DMS53 treated with DMSO at 0.1 percent for 48 hours (cell line): Measurements from ENCODE around the gene SECISBP2.

Experiments used
- DNase-seq: peaks from one replicate; lab custom pipeline; 2025; ENCODE audit not compliant: unreplicated experiment; lab: John Stamatoyannopoulos, UW

The SECISBP2 gene

DNA sequence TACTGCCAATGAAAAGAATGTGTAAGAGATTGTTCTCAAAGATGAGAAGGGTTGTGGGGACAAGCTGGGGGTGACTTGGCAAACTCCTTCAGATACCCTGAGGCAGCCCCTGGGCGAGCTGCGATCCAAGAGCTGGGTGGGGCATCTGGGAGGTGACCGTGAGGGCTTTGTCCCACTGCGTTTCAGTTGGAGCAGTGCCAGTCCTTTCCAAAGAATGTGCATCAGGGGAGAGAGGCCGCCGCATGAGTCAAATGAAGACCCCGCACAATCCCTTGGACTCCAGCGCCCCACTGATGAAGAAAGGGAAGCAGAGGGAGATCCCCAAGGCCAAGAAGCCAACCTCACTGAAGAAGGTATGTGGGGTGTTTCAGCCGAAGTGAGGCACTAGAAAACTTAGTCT, 28.4 kb downstream of the SECISBP2 start:
- no peak for DNase-seq

DNA sequence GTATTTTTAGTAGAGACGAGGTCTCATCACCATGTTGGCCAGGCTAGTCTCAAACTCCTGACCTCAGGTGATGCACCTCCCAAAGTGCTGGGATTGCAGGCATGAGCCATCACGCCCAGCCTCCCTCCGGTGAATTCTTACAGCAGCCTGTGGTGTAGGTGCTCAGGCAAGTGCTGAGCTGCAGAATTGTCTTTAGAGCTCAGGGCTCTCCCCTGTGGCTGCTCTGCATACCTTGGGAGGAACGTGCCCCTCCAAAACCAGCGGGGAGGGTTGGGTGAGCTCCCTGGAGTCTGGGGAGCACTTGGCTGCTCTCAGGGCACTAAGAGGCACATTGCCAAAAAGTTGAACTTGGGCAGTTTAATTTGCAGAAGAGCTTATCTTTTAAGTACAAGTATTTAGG, 29.4 kb downstream of the SECISBP2 start:
- no peak for DNase-seq

DNA sequence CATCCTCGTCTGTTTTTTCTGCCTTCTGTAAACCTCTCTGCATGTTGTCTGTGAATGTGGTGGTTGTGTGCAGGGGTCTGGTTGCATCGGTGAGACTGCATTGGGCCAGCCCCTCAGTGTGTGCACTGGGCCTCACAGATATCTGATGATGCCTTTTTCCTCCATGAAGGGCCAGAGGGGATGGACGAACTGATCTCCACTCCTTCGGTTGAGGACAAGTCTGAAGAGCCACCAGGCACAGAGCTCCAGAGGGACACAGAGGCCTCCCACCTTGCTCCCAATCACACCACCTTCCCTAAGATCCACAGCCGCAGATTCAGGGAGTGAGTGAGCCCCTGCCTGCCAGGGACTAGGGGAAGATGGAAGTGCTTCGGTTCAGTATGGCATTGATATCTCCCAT, 31.3 kb downstream of the SECISBP2 start:
- DNase-seq: no peak

- DNase-seq: no peak
Observed at GRCh38 chr9:89350988-89351557, 32.8 kb downstream of the SECISBP2 start.

- DNase-seq: no peak
Observed at GRCh38 chr9:89351584-89352300, 33.4 kb downstream of the SECISBP2 start.

DNA sequence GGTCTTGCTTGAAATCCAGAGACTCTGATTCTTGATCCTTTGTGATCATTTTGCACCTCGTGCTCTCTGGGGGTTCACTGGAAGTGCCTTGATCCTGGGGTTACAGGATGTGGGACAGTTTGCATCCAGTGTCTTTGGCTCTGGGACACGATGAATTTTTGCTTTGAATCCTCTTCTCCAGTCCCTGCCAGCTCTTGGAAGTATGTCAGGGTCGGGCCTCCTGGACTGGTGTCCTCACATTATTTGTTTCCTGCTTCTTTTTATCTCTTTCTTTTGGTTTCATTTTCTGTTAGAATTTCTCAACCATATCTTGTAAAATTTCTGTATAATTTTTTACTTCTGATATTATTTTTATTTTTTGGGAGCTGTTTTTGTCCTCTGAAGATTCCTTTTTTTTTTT, 34.2 kb downstream of the SECISBP2 start:
- DNase-seq: no peak

GRCh38 chr9:89352874-89353649, 34.8 kb downstream of the SECISBP2 start:
- no peak for DNase-seq

GRCh38 chr9:89353989-89354388, 35.7 kb downstream of the SECISBP2 start:
- DNase-seq: no peak

- DNase-seq: no peak
Observed at GRCh38 chr9:89354471-89354870, 36.2 kb downstream of the SECISBP2 start.

DNA sequence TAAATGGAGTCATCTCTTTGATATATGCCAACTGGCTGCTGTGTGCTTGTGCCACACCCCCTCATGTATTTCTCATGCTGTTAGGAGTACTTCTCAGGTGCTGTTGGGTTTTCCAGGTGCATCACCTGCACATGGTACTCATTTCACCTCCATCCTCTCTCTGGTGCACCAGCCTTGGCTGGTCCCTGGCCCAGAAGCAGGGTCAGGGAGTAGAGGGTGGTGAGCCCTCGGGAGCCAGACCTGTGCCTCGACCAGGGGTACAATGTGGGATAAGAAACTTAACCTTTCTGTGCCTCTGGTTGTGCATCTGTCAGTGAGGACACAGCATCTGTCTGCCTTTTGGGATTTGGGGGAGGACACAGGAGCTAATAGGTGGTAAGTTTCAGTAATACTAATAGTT, 38.5 kb downstream of the SECISBP2 start:
- DNase-seq: no peak

- no peak for DNase-seq
Observed at GRCh38 chr9:89357331-89358197, 39.3 kb downstream of the SECISBP2 start.

GRCh38 chr9:89358376-89358916, 40.1 kb downstream of the SECISBP2 start:
- DNase-seq: no peak

DNA sequence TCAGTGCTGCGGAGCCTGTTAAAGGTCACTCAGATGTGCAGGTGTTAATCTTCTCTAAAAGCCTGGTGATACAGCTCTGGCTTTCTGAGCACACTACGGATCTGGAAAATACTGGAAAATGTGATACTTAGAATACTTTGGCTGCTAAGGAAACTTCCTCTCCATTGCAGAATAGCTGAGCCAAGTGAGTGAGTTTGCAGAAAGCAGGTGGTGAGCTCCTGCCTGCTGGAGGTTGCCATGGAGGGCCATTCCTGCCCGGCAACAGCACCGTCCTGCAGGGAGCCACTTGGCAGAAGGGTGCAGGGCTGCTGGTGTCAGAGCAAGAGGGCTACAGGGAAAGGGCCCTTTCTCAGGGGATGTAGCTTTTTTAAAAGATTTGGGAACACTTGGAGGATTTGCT, 40.7 kb downstream of the SECISBP2 start:
- peak; percentile 11 for DNase-seq

- no peak for DNase-seq
Observed at GRCh38 chr9:89359751-89360261, 41.5 kb downstream of the SECISBP2 start.

GRCh38 chr9:89360465-89360864, 42.2 kb downstream of the SECISBP2 start:
- peak; percentile 27 for DNase-seq

GRCh38 chr9:89361031-89361430, 42.7 kb downstream of the SECISBP2 start:
- DNase-seq: no peak

GRCh38 chr9:89361816-89362646, 43.7 kb downstream of the SECISBP2 start:
- DNase-seq: no peak

DNA sequence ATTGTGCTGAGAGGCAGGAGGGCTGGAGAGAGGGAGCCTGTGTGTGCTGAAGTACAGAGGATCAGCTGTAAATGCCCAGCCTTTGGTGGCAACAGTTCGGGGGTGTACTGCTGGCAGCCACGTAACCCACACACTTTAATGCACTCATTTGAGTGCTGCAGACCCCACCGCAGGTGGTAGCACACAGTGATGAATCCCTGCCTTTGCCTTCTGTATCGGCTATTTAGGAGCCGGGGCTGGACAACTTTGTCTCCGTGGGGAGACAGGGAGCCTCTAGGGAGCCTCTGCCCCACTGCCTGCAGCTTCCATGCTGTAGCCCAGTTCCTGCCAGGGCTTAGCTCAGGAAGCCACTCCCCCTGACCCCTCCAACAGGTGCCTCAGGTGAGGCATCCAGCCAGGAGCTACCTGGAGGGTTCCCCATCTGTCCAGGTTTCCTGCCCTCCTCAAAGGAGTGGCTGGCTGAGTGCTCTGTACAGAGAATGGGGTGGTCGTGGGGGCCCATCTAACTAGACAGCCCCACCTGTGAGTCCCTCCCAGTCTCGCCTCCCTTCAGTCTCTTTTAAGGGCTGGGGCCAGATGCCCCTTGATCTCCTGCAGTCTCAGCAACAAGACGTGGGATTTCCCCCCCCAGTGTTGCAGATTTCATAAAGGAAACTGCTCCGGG, 44.5 kb downstream of the SECISBP2 start:
- DNase-seq: no peak

GRCh38 chr9:89363311-89363670, 45.0 kb downstream of the SECISBP2 start:
- no peak for DNase-seq
